Stimulated activated CD4-positive, alpha-beta T cell treated with anti-CD3 and anti-CD28 coated beads, Interleukin-15, amount 100 ng/mL, for 1 hour (primary cell): ENCODE data around the gene OR2L8.
A peak's percentile ranks its signal among the peaks of the same experiment; 100 is the strongest.

Experiments used
- DNase-seq, 2 donors: peaks; one replicate each; pipeline ENCODE4 v3.0.0-alpha.2; 2020; ENCODE audit warnings: low read depth in 1 of 2, low spot score in 1 of 2

Gene OR2L8, protein sequence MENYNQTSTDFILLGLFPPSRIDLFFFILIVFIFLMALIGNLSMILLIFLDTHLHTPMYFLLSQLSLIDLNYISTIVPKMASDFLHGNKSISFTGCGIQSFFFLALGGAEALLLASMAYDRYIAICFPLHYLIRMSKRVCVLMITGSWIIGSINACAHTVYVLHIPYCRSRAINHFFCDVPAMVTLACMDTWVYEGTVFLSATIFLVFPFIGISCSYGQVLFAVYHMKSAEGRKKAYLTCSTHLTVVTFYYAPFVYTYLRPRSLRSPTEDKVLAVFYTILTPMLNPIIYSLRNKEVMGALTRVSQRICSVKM

GRCh38 chr1:247948558-247948957 is at the start of gene OR2L8:
Gene OR2L8, plus strand, starts transcription at chr1:247948858. Its CDS starts 0 bp downstream, at chr1:247948858.
- no peak for DNase-seq

DNA sequence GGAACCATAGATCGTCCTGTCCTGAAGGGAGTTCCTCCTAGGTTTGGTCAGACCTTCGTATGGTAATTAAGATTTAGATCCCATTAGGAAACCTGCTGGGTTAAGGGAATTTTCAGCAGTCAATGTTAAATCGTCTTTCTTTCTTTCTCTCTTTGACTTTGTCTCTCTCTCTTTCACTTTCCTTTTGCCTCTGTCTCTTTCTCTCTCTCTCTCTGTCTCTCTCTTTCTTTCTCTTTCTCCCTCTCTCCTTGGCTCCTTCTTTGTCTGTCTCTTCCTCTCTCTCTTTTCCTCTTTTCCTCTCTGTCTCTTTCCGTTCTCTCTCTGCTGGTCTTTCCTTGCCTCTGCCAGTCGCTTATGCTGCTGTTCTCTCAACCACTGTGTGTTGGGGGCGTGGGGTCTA is 44.5 kb upstream of the OR2L8 start:
- DNase-seq = no peak

DNA sequence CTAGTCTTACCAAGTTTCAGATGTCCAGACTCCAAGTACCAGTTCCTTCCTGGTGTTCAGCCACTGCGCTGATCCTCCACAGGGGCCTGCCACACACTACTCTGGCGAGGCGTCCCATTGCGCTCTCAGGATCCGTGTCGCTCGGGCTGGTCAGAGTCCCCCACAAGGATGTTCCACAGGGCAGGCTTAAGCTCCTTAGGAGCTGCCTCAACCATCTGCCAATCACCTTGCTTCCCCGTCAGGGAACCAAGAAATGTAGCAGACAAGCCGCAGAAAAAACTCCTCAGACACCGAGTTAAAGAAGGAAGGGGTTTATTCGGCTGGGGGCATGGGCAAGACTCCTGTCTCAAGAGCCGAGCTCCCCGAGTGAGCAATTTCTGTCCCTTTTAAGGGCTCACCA is 43.5 kb upstream of the OR2L8 start:
- DNase-seq = no peak

- DNase-seq = no peak
Measured at GRCh38 chr1:247905910-247906503, 42.7 kb upstream of the OR2L8 start.

DNA sequence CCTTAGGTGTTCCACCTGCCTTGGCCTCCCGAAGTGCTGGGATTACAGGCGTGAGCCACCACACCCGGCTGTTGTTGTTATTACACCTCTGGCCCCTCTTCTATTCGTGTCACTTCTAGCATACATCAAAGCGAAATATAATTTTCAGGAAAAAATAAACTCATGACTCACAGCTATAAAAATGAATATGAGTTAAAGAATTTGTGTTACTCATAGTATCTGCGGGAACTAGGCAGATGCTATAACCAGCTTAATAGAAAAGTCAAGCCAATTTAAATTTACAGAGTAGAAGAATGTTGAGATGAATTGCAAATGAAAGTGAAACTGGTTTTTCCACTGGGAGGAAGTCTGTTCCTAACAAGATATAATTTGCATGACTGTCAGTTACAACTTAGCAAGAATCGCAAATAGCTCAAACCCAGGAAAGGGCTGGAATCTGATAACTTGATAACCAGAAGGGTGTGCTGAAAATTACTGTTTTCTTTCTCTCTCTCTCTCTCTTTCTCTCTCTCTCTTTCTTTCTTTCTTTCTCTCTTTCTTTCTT is 42.1 kb upstream of the OR2L8 start:
- DNase-seq = no peak

DNA sequence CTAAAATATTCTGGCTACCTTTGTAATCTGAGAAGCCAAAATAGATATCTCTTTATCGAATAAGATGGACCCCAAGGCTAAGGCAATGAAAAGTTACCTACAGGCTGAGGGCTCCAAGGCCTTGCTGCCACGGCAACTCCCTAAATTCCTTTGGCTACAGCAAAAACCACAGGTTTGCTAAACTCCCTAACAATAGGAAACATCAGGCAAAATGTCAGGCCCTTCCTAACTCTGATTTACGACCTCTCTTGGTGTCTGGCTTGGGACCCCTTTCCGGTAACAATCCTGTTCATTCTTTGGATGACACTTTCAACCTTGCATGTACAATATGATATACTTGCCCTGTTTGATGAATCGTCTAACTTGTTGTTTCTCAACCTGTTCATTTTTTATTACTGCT is 39.9 kb upstream of the OR2L8 start:
- no peak for DNase-seq

GRCh38 chr1:247913786-247914185 is 34.9 kb upstream of the OR2L8 start:
- DNase-seq = no peak

GRCh38 chr1:247914941-247915662 is 33.6 kb upstream of the OR2L8 start:
- no peak for DNase-seq

GRCh38 chr1:247919952-247920351 is 28.7 kb upstream of the OR2L8 start, which contains the start of gene OR2T8:
Gene OR2T8, plus strand, starts transcription at chr1:247920252. Its CDS starts 766 bp downstream, at chr1:247921018.
- no peak for DNase-seq

DNA sequence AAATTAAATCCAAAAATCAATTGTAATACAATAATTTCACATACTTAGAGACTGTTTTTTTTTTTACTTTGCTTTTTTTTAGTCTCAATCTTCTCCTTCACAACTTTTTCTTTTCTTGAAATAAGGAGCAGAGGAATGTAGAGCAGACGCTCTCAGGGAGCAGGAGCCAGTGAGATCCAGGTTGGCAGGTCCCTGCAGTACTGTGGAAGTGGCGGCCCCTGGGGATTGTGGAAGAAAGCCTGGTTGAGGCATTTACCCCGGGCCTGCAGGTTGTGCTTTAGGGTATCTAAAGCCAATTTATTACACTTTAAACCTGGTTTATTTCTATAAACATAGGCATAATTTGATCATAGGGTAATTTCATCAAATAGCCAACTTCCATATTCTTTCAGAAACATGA is 24.7 kb upstream of the OR2L8 start:
- DNase-seq = no peak

DNA sequence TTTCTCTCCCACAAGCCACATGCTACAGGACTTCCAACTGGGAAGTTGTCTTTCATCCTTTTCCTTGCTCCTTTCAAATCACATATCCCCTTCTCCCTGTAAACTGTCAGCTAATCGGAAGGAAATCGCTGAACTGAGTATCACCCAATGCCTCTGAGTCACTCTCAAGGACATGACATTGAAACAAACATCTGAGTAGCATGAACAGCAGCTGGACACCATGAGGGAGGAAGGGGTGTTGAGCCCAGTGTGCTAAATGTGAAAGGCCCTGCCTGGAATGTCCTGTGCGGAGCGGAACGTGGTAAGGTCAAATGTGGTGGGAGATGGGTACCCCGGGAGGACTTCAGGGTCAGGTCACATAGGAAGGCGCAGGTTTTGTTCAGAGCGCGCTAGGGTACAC is 23.8 kb upstream of the OR2L8 start, which contains the start of gene OR2AJ1:
Gene OR2AJ1 (plus strand): TSS at position 22 of the 400 bp plus-strand sequence. CDS start 8,880 bp downstream, outside the sequence.
- no peak for DNase-seq

DNA sequence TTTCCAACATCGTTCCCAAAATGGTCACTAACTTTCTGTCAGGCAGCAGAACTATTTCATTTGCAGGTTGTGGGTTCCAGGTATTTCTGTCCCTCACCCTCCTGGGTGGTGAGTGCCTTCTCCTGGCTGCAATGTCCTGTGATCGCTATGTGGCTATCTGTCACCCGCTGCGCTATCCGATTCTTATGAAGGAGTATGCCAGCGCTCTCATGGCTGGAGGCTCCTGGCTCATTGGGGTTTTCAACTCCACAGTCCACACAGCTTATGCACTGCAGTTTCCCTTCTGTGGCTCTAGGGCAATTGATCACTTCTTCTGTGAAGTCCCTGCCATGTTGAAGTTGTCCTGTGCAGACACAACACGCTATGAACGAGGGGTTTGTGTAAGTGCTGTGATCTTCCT is 14.7 kb upstream of the OR2L8 start:
- DNase-seq = no peak

DNA sequence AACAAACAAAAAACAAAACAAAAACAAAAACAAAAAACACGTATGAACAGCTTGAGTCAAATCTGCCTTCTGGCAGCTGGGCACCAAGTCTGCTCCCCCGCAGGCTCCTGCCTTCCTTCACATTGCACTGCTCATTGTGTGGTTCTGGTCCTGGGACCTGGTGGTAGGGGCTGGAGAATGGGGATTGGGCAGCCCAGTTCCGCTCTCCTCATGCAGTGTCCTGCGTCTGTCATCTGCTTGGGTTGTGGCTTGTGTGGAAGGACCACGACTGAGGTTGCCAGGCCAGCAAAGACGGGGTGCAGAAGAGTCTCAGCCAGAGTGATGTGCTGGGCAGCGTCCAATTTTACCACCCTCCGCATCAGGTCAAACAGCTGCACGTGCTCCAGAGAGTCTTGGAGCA is 12.9 kb upstream of the OR2L8 start:
- DNase-seq = no peak

- no peak for DNase-seq
Measured at GRCh38 chr1:247936415-247936814, 12.2 kb upstream of the OR2L8 start.

GRCh38 chr1:247936965-247937734 is 11.5 kb upstream of the OR2L8 start:
- DNase-seq = peak in 1 of 2 donors; percentile 89

GRCh38 chr1:247942624-247943023 is 6.0 kb upstream of the OR2L8 start:
- no peak for DNase-seq

DNA sequence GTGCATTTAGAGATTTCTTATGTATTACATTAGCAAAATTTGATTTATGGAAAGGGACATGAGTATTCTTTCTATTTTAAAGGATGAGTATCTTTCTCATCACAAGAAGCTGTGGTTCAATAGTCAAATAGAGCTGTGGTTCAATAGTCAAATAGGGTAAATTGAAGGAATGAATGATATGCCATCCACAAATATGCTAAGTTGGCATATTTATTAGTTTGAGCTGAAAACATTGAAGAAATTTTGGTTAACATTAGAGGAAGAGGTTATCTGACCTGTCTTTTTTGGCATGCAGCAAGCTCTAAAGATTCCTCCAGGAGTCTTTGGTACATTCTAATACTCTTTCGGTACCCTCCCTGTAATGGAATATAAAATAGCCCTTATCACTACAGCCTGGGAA is 4.8 kb downstream of the OR2L8 start:
- DNase-seq = no peak

- DNase-seq = no peak
Measured at GRCh38 chr1:247961791-247962190, 13.1 kb downstream of the OR2L8 start.

DNA sequence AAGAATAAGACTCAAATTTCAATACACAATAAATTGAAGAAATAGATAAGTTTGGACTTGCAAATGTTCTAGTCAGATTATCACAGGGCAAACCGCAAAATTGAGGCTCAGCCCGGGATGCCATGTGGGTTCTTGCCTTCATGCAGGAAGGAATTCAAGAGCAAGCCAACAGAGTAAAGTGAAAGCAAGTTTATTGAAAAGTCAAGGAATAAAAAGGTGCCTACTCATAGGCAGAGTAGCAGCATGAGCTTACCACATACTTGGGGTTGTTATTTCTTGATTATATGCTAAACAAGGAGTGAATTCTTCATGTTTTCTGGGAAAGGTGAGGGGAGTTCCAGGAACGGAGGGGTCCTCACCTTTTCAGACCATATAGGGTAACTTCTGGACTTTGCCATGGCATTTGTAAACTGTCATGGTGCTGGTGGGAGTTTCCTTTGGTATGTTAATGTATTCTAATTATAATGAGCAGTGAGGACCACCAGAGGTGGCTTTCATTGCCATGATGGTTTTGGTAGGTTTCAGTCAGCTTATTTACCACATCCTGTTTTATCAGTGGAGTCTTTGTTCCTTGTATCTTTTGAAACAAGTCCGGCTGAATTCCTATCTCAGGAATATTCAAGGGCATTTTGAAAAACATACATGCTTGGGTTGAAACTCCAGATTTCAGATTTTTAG is 14.4 kb downstream of the OR2L8 start:
- no peak for DNase-seq

DNA sequence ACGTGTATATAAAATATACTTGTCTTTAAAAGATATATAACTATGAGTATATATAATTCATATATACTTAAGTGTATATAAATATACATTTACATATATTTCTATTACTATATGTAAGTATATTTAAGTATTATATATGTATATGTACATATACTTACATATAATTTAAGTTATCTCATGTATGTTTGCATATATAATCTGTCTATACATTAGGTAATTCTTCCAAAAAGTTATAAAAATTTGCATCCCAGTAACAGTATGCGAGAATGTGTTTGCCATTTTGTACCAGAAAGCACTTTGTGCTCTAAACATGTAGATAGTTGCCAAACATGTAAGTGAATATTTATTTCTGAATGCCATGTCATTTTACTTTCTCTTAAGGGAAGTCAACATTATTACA is 16.3 kb downstream of the OR2L8 start, which contains the start of gene OR2AK2:
Gene OR2AK2 (plus strand): TSS at position 301 of the 400 bp plus-strand sequence. CDS start 144 bp downstream, outside the sequence.
- no peak for DNase-seq
